Measurements from ENCODE around the gene FBXO24. TPM values are rescaled to one million over a fixed set of nuclear protein-coding genes. Genes with fewer than 3 reads are reported as not detected.

Gene FBXO24
- total and polyA plus RNA-seq, 10 of the 15 experiments (the other 5 are each of a cell fraction or from before 2014, with no cell fraction given) = 0.11 to 0.96 (median 0.27) TPM; not detected in 4

DNA sequence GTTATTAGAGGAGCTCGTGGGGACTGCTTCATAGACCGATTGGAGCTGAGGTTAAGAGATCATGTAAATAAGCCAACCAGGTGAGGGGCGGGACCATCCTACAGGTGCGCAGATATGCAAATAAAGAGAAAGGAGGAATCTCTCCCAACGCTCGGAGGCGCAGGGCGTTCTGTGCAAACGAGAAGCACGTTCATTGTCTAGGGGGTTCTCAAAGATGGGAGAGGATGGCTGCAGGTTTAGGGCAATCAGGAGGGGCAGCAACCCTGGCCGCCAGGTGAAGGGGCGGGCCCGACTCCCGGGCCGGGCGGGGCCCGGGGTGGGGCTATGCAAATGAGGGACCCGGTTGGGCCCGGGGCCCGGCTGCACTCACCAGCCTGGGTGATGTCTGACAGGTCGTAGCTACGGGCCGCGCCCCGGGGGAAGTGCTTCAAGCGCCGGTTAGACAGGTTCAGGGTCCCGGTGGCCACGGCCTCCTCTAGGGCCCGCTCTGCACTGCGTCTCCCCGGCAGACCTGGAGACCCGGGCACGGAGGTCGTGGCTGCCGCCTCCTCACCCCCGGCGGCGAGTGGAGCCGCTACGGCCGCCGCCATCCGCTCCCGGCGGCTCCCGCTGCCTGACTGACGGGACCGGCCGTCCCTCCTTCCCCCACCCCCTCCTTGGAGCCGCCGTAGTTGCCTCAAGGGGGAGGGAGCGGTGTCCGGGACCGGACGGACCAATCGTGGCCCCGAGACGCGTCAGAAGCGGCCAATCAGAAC is 440 bp upstream of the FBXO24 start, which contains the start of gene LRCH4 (continued):
- TF ChIP-seq, protein P1, sequence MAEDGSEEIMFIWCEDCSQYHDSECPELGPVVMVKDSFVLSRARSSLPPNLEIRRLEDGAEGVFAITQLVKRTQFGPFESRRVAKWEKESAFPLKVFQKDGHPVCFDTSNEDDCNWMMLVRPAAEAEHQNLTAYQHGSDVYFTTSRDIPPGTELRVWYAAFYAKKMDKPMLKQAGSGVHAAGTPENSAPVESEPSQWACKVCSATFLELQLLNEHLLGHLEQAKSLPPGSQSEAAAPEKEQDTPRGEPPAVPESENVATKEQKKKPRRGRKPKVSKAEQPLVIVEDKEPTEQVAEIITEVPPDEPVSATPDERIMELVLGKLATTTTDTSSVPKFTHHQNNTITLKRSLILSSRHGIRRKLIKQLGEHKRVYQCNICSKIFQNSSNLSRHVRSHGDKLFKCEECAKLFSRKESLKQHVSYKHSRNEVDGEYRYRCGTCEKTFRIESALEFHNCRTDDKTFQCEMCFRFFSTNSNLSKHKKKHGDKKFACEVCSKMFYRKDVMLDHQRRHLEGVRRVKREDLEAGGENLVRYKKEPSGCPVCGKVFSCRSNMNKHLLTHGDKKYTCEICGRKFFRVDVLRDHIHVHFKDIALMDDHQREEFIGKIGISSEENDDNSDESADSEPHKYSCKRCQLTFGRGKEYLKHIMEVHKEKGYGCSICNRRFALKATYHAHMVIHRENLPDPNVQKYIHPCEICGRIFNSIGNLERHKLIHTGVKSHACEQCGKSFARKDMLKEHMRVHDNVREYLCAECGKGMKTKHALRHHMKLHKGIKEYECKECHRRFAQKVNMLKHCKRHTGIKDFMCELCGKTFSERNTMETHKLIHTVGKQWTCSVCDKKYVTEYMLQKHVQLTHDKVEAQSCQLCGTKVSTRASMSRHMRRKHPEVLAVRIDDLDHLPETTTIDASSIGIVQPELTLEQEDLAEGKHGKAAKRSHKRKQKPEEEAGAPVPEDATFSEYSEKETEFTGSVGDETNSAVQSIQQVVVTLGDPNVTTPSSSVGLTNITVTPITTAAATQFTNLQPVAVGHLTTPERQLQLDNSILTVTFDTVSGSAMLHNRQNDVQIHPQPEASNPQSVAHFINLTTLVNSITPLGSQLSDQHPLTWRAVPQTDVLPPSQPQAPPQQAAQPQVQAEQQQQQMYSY (CRISPR knock-in tag; IDR thresholded peaks at IDR 0.05) = no peak
- peak; percentile 44 for TF ChIP-seq SIX5 (IDR thresholded peaks at IDR 0.05; ENCODE audit: low read depth, low read length, severe bottlenecking)
- TF ChIP-seq RFX5 (IDR thresholded peaks at IDR 0.05; ENCODE audit: low read depth, low read length) = no peak
- TF ChIP-seq IKZF1 (conservative IDR thresholded peaks at IDR 0.05) = peak; percentile 79
- TF ChIP-seq SMARCA5 (IDR thresholded peaks at IDR 0.05) = peak; percentile 98
- 0 out of 2 replicates have a peak, but pooled peaks have one; percentile 36 for TF ChIP-seq MEF2A (IDR thresholded peaks at IDR 0.05; ENCODE audit: insufficient read depth, low read depth, low read length)
- TF ChIP-seq POLR2A (IDR thresholded peaks at IDR 0.05; ENCODE audit: low read depth, low read length) = peak; percentile 99
- peak in 1 of 2 experiments; percentile 14; a peak in 1 of 4 replicates for TF ChIP-seq IKZF2 (IDR thresholded peaks at IDR 0.05)
- TF ChIP-seq, protein P2, sequence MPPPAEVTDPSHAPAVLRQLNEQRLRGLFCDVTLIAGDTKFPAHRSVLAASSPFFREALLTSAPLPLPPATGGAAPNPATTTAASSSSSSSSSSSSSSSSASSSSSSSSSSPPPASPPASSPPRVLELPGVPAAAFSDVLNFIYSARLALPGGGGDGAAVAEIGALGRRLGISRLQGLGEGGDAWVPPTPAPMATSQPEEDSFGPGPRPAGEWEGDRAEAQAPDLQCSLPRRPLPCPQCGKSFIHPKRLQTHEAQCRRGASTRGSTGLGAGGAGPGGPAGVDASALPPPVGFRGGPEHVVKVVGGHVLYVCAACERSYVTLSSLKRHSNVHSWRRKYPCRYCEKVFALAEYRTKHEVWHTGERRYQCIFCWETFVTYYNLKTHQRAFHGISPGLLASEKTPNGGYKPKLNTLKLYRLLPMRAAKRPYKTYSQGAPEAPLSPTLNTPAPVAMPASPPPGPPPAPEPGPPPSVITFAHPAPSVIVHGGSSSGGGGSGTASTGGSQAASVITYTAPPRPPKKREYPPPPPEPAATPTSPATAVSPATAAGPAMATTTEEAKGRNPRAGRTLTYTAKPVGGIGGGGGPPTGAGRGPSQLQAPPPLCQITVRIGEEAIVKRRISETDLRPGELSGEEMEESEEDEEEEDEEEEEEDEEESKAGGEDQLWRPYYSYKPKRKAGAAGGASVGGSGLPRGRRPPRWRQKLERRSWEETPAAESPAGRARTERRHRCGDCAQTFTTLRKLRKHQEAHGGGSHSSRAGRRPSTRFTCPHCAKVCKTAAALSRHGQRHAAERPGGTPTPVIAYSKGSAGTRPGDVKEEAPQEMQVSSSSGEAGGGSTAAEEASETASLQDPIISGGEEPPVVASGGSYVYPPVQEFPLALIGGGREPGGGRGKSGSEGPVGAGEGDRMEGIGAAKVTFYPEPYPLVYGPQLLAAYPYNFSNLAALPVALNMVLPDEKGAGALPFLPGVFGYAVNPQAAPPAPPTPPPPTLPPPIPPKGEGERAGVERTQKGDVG (CRISPR knock-in tag; IDR thresholded peaks at IDR 0.05) = 0 out of 2 replicates have a peak, but pooled peaks have one; percentile 53
- TF ChIP-seq, protein P3, sequence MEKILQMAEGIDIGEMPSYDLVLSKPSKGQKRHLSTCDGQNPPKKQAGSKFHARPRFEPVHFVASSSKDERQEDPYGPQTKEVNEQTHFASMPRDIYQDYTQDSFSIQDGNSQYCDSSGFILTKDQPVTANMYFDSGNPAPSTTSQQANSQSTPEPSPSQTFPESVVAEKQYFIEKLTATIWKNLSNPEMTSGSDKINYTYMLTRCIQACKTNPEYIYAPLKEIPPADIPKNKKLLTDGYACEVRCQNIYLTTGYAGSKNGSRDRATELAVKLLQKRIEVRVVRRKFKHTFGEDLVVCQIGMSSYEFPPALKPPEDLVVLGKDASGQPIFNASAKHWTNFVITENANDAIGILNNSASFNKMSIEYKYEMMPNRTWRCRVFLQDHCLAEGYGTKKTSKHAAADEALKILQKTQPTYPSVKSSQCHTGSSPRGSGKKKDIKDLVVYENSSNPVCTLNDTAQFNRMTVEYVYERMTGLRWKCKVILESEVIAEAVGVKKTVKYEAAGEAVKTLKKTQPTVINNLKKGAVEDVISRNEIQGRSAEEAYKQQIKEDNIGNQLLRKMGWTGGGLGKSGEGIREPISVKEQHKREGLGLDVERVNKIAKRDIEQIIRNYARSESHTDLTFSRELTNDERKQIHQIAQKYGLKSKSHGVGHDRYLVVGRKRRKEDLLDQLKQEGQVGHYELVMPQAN (conservative IDR thresholded peaks at IDR 0.05) = peak; percentile 92
- peak; percentile 45; the same call in 1 of the 2 replicates for TF ChIP-seq MXI1 (IDR thresholded peaks at IDR 0.05; ENCODE audit: low read depth, low read length)
- TF ChIP-seq EGR1 (IDR thresholded peaks at IDR 0.05; ENCODE audit: borderline replicate concordance in 1 of 2, low read depth in 2 of 2, low read length in 2 of 2) = peak in 1 of 2 experiments; percentile 78; a peak in 1 of 3 replicates
- no peak for TF ChIP-seq BCL11A (IDR thresholded peaks at IDR 0.05; ENCODE audit: low read depth, low read length)
- TF ChIP-seq, protein P4, sequence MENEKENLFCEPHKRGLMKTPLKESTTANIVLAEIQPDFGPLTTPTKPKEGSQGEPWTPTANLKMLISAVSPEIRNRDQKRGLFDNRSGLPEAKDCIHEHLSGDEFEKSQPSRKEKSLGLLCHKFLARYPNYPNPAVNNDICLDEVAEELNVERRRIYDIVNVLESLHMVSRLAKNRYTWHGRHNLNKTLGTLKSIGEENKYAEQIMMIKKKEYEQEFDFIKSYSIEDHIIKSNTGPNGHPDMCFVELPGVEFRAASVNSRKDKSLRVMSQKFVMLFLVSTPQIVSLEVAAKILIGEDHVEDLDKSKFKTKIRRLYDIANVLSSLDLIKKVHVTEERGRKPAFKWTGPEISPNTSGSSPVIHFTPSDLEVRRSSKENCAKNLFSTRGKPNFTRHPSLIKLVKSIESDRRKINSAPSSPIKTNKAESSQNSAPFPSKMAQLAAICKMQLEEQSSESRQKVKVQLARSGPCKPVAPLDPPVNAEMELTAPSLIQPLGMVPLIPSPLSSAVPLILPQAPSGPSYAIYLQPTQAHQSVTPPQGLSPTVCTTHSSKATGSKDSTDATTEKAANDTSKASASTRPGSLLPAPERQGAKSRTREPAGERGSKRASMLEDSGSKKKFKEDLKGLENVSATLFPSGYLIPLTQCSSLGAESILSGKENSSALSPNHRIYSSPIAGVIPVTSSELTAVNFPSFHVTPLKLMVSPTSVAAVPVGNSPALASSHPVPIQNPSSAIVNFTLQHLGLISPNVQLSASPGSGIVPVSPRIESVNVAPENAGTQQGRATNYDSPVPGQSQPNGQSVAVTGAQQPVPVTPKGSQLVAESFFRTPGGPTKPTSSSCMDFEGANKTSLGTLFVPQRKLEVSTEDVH (IDR thresholded peaks at IDR 0.05; ENCODE audit: low read depth, partially characterized antibody) = no peak
- TF ChIP-seq SUPT20H (IDR thresholded peaks at IDR 0.05; ENCODE audit: borderline replicate concordance, control insufficient read depth, low read depth, low read length) = no peak
- peak; percentile 77; the same call in 1 of the 2 replicates for TF ChIP-seq RB1 (IDR thresholded peaks at IDR 0.05; ENCODE audit: borderline replicate concordance)
- no peak for TF ChIP-seq SMC3 (IDR thresholded peaks at IDR 0.05; ENCODE audit: borderline replicate concordance, low read length)

Measured in GM12878 (cell line).